HG02759 (cell line): Measurements from ENCODE around the gene FLYWCH2.

Experiments
- ATAC-seq: cut with Tn5 transposase; IDR thresholded peaks from one replicate; pipeline ENCODE4 v1.9.1; 2021; ENCODE audit warnings: mild to moderate bottlenecking, moderate library complexity; ENCODE audit not compliant: unreplicated experiment

The FLYWCH2 gene

DNA sequence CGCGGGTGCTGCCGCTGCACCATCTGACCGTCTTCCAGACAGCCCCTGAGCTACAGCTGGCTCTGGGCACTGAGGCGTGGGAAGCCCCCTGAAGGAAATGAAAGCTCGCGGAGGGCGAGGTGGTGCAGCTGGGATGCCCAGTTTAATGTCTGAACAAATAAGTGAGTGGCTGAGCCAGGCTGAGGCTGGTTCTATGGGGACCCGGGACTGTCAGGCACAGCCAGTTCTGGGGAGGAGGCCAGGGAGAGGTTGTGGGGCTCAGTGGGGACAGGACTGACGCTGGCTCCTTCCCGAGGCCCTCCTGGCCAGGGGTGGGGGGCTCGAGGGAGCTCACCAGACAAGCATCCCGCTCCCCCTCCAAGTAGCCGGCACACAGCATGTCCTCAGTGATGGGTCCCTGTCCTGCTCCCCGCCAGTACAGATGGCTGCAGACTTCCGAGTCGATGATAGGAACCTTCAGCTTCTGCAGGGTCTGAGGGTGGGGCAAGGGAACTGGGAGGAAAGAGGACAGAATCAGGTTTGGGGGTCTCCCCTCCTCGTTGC is 29.4 kb upstream of the FLYWCH2 start:
- no peak for ATAC-seq

DNA sequence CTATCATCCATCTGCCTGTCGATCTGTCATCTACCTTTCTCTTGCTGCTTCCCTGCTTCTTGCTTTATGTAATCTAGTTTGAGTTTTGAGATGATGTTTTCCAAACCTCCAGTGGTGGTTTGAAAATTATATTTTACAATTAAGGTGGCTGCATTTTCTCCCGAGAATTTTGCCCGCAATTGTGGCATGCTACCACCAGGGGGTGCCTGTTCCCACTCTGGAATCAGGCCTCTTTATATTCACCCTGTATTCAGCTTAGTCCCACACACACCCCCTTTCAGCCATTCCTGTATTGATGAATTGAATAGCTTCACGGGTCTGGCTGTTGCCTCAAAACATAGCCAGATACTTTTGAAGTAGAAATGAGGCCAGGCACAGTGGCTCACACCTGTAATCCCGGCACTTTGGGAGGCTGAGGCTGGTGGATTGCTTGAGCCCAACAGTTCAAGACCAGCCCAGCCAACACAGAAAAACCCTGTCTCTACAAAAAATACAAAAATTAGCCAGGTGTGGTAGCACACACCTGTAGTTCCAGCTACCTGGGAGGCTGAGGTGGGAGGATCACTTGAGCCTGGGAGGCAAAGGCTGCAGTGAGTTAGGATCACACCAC is 28.2 kb upstream of the FLYWCH2 start:
- no peak for ATAC-seq

DNA sequence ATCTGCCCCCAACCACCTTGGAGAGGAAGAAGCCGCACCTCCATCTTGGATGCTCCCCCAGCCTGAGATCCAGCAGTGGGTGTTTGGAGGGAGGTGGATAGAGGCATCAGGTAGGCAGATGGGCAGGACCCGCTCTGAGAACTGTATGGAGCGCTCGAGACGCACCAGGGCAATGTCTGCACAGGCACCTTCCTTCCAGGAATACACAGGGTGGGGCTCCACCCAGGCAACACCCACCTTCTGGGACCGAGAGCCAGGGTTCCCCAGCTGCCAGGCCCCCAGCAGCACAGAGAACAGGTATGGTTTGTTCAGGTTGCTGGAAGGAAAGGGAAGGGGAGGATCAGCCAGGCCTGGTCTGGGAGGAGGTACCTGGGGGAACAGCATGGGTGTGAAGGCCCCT is 27.5 kb upstream of the FLYWCH2 start:
- ATAC-seq = no peak

DNA sequence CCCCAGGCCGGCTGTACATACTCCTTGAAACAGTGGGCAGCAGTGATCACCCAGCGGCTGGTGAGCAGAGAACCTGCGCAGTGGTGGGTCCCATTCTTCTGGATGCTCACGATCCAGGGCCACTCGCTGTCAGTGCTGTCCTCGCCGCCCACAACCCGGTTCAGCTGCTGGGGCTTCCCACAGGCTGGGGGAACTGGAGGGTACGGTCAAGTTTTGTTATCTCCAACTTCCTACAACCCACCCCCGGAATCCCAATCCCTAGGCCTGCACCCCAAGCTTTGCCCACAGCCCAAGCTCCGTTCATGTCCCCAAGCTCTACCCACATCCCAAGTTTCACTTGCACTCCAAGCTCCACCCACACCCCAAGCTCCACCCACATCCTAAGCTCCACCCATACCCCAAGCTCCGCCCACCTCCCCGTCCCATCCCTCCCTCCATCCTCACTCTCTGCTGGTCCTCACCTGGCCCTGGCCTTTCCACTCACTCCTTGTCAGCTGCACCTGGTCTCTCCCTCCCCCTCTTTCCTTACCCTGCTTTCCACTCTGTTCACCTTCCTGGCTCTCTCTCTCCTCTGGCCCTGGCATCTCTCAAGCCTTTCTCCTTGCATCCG is 26.8 kb upstream of the FLYWCH2 start:
- ATAC-seq = no peak

DNA sequence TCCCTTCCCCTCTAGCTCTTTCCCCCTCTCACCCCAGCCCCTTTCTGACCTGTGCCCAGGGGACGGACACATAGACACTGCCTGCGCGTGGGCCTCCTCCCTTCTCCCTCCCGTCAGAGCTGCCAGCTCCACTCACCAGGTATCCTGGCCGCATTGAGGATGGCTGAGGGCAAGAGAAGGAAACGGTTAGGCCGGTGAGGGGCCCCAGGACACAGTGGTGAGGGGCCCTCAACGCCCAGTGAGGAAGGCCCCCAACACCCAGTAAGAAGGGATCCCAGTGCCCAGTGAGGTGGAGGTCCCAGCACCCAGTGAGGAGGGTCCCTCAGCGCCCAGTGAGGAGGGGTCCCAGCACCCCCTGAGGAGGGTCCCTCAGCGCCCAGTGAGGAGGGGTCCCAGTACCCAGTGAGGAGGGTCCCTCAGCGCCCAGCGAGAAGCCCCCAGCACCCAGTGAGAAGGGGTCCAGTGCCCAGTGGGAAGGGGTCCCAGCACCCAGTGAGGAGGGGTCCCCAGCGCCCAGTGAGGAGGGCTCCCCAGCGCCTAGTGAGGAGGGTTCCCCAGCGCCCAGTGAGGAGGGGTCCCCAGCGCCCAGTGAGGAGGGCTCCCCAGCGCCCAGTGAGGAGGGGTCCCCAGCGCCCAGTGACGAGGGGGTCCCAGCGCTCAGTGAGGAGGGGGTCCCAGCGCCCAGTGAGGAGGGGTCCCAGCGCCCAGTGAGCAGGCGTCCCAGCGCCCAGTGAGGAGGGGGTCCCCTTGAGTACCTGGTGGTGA is 26.1 kb upstream of the FLYWCH2 start:
- ATAC-seq = no peak

DNA sequence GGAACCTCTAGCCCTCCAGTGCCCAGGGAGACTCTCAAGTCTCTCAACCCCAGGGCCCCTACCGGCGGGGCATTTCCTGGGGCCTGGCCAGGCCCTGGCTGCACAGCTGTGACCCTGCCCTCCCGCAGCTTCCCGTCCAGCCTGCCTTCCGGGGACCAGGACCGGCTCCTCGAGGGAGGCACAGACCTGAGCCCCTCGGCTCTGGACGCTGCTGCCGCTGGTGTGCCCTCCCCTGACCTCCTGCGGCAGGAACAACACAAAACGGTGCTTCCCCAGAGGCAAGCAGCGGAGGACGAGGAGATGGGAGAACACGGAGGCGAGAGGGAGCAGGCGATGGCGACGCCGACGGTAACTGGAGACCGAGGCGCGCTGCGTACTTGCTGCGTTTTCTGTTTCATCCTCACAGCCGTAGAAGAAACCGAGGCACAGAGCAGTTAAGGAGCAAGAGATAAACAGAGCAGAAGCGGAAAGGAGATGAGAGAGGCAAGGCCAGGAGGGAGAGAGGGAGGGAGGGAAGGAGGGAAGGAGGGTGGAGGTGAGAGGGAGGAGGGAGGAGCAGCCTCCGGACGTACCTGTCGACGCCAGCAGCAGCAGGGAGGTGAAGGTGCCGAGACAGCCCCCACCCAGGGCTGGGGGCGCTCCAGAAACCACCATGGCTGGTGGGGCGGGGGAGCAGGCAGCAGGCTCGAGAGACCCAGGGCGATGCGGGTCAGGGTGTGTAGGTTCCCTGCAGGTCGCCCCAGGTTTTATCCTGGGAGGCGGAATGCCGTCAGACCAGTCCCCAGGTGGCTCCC is 25.4 kb upstream of the FLYWCH2 start, which contains the start of gene PRSS22:
PRSS22 (minus strand) TSS at position 720 of the 794 bp plus-strand sequence; CDS start at position 654, 66 bp downstream.
- no peak for ATAC-seq

DNA sequence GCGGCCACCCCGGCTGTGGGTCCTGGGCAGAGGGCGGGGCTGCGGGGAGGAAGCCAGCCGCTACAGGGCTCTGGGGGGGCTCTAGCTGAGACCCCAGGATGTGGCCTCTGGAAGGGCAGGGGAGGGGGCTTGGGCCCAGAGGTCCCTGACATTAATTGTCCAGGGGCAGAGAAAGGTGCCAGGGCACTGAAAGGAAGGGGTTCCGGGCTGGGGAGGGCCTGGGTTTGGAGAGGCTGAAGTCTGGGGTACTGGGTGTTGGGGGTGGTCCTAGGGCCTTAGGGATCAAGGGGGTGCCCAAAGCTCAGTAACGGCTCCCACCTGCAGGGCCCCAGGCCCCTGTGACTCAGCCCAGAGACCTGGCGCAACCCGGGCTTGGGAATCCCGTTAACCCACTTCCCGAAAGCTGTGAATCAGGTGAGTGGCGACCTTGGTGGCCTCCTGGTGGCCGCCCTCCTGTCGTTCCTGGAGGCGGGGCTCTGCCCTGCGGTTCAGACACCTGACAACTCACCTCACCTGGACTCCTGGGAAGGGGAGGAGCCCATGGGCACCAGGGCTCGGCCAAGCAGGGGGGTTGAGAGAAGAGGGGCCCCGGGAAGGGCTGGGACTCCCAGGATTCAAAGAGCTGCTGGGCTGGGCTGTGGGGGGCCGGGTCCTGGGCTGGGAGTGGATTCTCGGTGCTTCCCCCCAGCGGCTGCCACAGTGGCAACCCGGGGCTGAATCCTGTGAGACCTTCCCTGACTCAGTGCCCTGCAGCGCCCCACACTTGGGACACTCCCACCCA is 24.6 kb upstream of the FLYWCH2 start:
- no peak for ATAC-seq

DNA sequence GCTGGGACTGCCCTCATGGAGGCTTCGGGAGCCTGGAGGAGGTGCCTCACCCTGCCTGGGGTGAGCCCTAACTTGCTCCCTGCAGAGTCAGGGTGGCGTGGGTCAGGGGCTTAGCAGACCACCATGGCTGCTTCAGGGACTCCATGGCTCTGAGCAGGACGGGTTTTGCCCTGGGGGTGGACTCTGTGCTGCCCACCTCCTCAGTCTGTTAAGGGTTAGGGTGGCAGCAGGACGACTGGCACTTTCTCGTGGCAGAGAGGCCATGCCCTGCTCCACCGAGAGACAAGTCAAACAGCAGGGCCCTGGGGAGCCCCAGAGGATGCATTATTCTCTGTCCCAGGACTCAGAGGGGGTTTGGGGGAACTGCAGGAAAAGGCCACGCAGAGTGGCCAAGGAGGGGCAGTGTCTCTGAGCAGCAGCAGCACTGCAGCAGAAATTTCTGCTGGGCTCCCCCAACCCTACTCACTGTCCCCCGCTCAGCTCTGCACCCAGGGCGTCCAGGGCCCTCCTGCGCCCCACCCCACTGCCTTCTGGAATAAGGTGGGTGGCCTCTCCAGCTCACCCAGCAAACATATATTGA is 23.2 kb upstream of the FLYWCH2 start:
- no peak for ATAC-seq

DNA sequence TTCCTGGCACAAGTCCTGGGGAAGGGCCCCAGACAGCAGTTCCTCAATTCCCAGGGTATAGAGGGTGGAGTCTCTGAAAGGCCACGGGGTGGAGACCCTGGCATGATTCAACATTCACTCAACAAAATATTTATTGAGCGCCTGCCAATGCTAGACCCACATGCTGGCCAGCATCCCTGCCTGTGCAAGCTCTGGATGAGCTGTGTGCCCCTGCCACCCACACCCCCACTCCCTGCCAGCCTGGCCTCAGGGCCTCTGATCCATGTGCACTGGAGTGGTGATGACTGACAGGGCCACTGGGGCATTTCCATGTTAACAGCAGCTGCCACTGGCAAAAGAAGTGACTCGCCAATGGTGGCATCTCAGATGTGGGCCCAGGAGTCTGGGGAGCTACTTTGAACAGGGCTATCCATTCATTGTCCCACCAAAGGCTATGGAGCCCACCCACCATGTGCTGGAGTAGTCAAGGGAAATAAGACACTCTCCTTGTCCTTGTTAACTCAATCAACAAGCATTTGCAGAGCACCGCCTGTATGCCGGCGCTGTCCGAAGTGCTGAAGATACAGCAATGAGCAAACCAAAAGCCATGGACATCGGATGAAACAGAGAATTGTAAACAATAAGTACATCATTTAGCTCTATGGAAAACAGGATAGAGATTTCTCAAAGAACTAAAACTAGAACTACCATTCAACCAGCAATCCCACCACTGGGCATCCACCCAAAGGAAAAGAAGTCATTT is 22.0 kb upstream of the FLYWCH2 start:
- no peak for ATAC-seq

DNA sequence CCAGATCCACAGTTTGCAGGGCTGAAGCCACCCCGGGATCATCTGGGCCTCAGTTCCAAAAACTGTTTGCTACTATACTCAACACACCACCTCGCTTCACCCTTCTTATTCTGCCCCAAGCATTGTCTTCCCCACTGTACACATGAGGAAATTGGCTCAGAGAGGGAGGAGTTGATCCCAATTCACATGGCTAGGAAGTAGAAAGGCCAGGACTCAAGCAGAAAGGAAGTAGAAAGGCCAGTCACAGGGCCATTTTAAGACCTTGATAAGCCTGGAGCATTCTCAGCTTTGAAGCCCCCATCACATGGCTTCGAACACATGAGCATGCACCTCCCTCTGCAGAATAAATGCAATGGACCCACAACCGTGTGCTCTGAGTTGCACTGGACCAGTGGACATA is 17.4 kb upstream of the FLYWCH2 start:
- no peak for ATAC-seq

DNA sequence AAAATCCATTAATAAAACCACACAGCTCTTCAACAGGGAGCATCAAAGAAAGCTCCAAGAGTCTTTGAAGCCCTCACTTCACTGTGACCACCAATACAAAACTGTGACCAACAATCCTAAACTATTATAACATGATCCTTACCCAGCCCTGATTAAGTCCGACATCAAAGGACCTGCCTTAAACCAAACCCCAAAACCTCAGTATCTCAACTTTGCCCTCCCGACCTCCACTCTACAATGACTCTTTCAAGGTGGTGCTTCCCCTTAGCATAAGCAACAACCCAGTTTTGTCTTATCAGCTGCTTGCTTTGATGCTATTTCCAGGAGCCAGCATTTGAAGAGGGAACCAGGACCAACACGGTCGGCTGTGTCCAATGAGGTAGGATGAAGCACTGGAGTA is 16.6 kb upstream of the FLYWCH2 start:
- ATAC-seq = no peak

DNA sequence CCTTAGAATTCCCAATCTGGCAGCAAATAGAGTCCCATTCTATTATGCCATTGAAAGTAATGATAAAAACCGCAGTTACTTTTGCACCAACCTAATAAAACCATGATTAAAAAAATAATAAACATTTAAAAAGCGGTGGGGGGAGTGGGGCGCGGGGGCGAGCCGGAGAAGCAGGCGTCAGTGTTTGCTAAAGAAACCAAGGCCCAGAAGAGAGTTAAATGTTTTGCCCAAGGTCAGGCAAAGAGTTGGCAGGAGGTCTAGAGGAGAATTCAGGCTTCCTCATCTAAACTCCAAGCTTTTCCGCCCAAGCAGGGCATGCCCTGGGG is 15.4 kb upstream of the FLYWCH2 start:
- ATAC-seq = no peak

DNA sequence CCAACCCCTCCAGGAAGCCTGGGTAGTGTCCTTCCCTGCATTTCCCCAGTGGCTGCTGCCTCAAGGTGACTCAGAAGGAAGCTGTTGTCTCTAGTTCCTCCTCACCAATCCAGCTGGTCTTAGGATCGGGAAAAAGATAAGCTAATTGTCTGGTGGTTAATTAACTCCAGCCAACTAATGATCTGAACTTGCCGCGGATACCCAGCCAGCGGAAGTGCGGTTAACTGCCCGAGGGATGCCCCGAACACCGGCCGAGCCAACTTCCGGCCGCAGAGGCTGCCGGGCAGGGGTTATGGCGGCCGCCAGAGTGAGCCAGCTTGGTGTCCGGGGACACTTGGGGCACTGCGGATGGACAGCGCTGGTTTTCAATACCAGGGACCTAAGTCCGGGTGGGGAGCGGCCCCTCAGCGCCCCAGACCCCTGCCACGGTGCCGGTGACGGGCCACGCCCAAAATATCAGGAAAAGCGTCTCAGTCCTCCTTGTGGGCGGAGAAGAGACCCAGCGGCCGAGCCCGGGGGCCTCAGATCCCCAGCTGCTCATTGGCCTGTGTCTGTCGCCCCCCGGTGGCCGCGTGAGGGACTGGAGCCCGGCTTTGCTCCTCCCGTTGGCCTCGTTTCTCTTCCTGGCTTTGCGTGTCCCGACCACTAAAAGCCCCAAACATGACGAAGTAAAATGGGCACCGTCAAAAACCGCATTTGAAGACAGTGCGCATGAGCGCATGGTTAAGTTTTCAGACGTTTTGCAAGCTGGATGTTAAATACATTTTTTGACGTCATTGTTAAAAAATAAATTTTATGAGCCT is 14.8 kb upstream of the FLYWCH2 start:
- ATAC-seq = peak; percentile 92

DNA sequence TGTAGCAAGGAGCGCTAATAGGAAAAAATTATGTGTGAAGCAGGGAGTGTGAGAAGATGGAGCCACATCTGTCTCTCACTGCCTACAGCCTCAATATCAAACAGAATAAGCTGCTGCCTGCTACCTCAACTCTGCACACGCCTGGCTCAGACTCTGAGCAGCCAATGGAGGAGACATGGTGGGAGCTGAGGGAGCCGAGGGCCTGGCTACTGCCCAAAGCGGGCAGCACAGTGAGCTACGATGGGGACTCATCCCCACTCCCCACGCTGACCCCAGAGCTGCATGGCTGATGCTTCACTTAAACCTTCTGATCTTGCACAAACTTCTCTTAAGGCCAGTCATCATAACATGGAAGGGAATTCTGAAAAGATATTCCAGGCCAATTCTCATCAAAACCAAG is 11.1 kb upstream of the FLYWCH2 start:
- no peak for ATAC-seq

DNA sequence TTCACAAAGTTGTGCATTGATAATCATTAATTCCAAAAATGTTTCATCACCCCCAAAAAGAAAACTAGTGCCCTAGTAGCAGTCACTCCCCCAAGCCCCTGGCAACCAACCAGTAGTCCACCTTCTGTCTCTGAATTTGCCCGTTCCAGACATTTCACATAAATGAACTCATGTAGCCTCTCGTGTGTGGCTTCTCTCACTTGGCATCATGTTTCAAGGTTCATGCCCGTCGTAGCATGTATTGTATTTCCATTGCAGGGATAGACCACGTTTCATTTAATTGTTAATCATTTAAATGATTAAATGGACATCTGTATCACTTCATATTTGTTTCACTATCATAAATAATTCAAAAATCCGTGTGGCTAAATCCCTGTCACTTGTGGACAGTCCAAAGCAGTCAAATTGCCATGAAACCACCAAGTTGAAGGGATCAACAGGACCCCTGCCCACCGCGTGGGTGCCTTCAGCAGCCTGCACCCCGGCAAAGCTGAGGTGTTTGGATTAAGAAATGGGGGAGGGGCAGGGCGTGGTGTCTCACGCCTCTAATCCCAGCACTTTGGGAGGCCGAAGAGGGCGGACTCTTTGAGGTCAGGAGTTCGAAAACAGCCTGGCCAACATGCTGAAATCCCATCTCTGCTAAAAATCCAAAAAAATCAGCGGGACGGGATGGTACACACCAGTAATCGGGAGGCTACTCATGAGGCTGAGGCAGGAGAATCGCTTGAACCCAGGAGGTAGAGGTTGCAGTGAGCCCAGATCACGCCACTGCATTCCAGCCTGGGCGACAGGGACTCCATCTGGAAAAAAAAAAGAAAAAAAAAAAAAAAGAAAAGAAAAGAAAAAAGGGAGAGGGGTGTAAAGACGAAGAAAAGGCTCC is 8.7 kb upstream of the FLYWCH2 start:
- no peak for ATAC-seq

DNA sequence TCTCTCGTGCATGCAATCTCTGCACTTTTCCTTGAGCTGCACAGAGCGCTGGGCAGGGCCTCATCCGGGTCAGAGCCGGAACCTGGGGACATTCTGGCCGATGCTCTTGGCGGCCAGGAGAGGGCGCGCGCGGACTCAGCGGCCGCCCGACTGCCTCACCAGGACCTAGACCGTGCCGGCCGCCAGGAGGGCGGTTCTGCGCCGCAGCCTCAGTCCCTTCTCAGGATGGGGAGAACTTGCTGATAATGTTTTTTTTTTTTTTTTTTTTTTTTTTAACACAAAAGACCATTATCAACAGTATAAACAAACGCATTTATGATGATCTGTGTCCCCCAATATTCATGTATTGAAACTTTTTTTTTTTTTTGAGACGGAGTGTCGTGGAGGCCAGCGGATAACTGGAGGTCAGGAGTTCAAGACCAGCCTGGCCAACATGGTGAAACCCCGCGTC is 8.1 kb upstream of the FLYWCH2 start:
- no peak for ATAC-seq

DNA sequence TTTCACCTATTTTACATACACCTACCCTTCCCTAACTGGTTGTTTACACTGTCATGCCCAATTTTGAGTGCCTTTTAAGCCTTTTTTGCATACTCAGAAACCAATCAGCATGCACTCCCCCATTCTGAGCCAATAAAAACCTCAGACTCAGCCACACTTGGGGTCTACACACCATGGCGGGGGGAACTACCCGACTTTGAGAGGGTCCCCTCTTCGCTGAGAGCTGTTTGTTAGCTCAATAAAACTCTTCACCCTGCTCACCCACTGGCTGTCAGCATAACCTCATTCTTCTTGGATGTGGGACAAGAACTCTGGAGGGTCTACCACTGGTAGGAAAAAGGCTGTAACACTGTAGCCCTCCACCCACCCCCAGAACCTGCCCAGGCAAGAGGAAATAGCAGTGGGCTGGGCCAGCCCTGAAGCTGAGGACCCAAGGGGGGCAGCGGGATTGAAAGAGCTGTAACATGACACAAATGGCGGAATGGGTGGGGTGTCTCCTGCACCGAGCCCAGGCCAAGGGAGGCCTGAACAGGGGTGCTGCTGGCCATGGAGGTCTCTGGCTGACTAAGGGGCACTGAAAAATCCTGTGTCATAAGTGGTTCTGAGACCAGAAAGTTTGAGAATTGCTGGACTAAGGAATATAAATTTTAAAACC is 3.0 kb upstream of the FLYWCH2 start:
- ATAC-seq = no peak
